Nephron progenitor cell (in vitro differentiated cells): ENCODE measurements around the gene EIPR1.

ENCODE experiments used
- DNase-seq: peaks from one replicate; pipeline ENCODE4 v3.0.0; 2021
- H3K27ac Mint-ChIP-seq: 2 replicates; pipeline ENCODE4 v1.8.0; 2021; ENCODE audit warnings: mild to moderate bottlenecking, moderate library complexity, mixed read lengths
- H3K27me3 Mint-ChIP-seq: 2 replicates; pipeline ENCODE4 v1.8.0; 2021; ENCODE audit warnings: mild to moderate bottlenecking, low read depth, mixed read lengths; ENCODE audit not compliant: poor library complexity
- H3K36me3 Mint-ChIP-seq: 2 replicates; pipeline ENCODE4 v1.8.0; 2021; ENCODE audit warnings: low read depth, mixed read lengths
- H3K4me1 Mint-ChIP-seq: 2 replicates; pipeline ENCODE4 v1.8.0; 2021; ENCODE audit warnings: mixed read lengths
- H3K4me3 Mint-ChIP-seq: 2 replicates; pipeline ENCODE4 v1.8.0; 2021; ENCODE audit warnings: mild to moderate bottlenecking, moderate library complexity, mixed read lengths
- H3K9me3 Mint-ChIP-seq: 2 replicates; pipeline ENCODE4 v1.8.0; 2021; ENCODE audit warnings: mild to moderate bottlenecking, moderate library complexity, mixed read lengths
- TF ChIP-seq, protein P1 (sequence below): fragments of 200-600 bp; sonication (generic); IDR thresholded peaks from 2 replicates; pipeline ENCODE4 v1.5.0; 2021; ENCODE audit warnings: antibody characterized with exemption

The EIPR1 gene

DNA sequence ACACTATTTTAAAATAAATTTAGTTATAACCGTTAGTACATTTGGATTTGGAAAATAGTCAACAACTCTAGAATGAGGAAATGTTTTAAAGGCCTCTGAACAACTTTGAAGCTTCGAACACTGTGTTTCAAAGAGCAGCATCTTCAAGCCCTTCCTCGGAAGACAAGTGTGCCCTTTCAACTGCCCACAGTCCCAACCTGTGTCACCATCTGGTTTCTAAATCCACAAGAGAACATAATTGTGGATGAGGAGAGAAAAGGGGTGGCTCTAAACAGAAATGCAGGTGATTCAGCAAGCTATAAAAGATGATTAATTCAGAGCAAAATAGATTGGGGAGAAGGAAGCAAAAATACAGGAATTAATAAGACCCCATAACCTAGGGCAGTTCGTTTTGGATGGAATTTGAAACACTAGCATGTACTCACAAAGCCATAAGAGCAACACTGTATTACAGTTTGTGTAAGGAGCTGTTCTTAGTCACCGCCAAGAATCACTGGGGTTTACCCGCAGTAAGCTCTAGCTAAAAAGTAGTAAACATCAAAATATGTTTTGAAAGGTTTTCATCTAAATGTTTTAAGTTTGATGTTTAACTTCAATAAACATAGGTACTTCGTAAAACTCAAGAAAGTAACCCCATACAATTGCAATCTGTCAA lies 160.7 kb downstream of the EIPR1 start:
- no peak for DNase-seq
- H3K4me1 Mint-ChIP-seq = peaks cover 14% of the 10 kb centered on the region
- no peak overlapping the region for H3K4me3 Mint-ChIP-seq
- H3K27me3 Mint-ChIP-seq = no peaks in the 10 kb centered on the region
- H3K27ac Mint-ChIP-seq = no peak overlapping the region
- peaks cover 34% of the 10 kb centered on the region for H3K36me3 Mint-ChIP-seq
- TF ChIP-seq, protein P1, sequence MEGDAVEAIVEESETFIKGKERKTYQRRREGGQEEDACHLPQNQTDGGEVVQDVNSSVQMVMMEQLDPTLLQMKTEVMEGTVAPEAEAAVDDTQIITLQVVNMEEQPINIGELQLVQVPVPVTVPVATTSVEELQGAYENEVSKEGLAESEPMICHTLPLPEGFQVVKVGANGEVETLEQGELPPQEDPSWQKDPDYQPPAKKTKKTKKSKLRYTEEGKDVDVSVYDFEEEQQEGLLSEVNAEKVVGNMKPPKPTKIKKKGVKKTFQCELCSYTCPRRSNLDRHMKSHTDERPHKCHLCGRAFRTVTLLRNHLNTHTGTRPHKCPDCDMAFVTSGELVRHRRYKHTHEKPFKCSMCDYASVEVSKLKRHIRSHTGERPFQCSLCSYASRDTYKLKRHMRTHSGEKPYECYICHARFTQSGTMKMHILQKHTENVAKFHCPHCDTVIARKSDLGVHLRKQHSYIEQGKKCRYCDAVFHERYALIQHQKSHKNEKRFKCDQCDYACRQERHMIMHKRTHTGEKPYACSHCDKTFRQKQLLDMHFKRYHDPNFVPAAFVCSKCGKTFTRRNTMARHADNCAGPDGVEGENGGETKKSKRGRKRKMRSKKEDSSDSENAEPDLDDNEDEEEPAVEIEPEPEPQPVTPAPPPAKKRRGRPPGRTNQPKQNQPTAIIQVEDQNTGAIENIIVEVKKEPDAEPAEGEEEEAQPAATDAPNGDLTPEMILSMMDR = no peak
- H3K9me3 Mint-ChIP-seq = peaks cover 18% of the 10 kb centered on the region

DNA sequence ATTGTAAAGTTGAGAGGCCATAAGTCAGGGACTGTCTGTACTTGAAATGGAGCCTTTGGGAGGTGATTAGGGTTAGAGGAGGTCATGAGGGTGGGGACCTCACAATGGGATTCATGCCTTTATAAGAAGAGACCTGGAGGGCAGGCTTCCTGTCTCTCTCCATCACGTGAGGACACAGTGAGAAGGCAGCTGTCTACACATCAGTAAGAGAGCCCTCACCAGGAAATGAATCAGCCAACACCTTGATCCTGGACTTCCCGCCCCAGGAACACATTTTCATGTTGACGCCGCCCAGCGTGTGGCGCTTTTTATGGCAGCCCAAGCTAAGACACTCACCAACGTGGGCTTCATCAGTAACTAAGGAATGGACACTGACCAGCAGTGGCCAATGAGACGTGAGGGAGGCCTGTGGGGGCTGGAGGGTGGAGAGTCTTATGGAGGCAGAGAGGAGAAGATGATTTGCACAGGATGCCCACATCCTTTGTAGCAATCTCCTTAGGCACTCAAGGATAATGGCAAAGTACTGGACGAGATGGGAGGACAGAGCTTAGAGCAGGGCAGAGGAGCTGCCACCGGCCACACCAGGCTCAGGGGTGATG lies 162.7 kb downstream of the EIPR1 start:
- Mint-ChIP-seq H3K4me1 (peaks cover 22% of the 10 kb centered on the region), H3K36me3 (peaks cover 34% of the 10 kb centered on the region), H3K4me3 (no peak overlapping the region), H3K27ac (peak overlapping the region; percentile 72), H3K27me3 (no peaks in the 10 kb centered on the region), H3K9me3 (peaks cover 5% of the 10 kb centered on the region)
- no peak for DNase-seq
- TF ChIP-seq, protein P1 = no peak

DNA sequence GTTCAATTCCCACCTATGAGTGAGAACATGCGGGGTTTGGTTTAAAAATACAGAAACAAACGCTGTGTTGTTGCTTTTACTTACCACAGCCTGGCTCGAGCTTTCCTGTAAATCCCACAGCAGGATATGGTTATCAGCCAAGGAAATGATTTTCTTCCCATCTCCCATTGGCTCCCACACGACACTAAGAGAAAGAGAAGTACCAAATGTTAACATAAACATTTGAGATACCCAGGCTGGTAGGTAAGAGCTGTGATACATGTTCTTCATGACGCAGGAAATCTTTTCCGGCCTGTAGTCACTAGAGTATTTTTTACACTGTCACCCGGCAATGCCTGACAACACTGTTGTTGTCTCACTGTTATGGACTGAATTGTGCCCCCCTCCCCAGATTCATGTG lies 163.6 kb downstream of the EIPR1 start:
- H3K36me3 Mint-ChIP-seq = peaks cover 35% of the 10 kb centered on the region
- peak overlapping the region; percentile 83 for H3K27ac Mint-ChIP-seq
- H3K4me1 Mint-ChIP-seq = peaks cover 22% of the 10 kb centered on the region
- no peak overlapping the region for H3K4me3 Mint-ChIP-seq
- DNase-seq = no peak
- TF ChIP-seq, protein P1 = no peak
- H3K27me3 Mint-ChIP-seq = no peaks in the 10 kb centered on the region
- no peaks in the 10 kb centered on the region for H3K9me3 Mint-ChIP-seq

DNA sequence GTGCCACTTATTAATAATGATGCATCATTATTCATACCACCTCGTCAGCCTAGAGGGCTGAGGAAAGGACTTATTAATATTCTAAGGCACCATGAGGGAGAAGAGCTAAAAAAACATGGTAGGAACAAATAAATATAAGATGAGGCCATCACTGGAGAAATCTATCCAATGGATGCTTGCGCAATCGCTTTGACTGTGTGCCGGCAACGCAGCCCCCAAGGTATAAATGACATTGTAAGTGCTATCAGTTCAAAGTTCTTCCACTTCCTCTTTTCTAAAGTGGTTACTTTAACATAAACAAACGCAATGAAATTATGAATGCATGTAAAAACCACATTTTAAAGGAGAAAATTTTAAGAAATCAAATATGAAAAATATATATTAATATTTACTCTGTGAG lies 164.6 kb downstream of the EIPR1 start:
- no peak for DNase-seq
- peaks cover 35% of the 10 kb centered on the region for H3K36me3 Mint-ChIP-seq

DNA sequence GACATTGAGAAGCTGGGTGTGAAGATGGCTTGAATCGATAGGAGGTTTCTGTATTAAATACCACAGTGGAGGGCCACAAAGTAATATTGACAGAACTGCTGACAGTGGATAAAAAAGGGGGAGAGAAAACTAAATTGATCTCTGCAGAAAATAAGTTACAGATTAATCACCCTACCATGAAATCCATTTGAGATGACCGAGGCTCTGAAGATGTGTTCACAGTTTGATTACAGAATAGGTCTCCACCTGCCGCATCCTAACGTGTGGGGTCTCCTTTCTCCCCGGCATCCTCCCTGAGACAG lies 165.6 kb downstream of the EIPR1 start:
- DNase-seq = no peak
- Mint-ChIP-seq H3K4me1 (peaks cover 22% of the 10 kb centered on the region), H3K27me3 (no peaks in the 10 kb centered on the region), H3K27ac (peak overlapping the region; percentile 39), H3K9me3 (no peaks in the 10 kb centered on the region), H3K4me3 (no peak overlapping the region), H3K36me3 (peaks cover 36% of the 10 kb centered on the region)
- TF ChIP-seq, protein P1 = no peak

More for the DNA sequence above, 164.6 kb downstream of the EIPR1 start:
- peaks cover 22% of the 10 kb centered on the region for H3K4me1 Mint-ChIP-seq
- no peaks in the 10 kb centered on the region for H3K27me3 Mint-ChIP-seq
- TF ChIP-seq, protein P1 = no peak
- no peak overlapping the region for H3K27ac Mint-ChIP-seq
- no peak overlapping the region for H3K4me3 Mint-ChIP-seq
- H3K9me3 Mint-ChIP-seq = no peaks in the 10 kb centered on the region
